T-helper 9 cell (primary cell): ENCODE measurements around the gene ALPL.
"Not testable (repeated sequence)": the region's sequence is repeated elsewhere in the genome, so short reads cannot be mapped to it uniquely, and the experiment has no call there.

ENCODE experiments used
- DNase-seq: peaks from one replicate; pipeline ENCODE4 v3.0.0-alpha.2; 2020

ALPL gene

GRCh38 chr1:21563971-21564370 lies 54.7 kb downstream of the ALPL start:
- no peak for DNase-seq

- DNase-seq: no peak
Measured at GRCh38 chr1:21564521-21565095, 55.4 kb downstream of the ALPL start.

GRCh38 chr1:21565285-21565684 lies 56.1 kb downstream of the ALPL start:
- no peak for DNase-seq

- not testable (repeated sequence) for DNase-seq
Measured at GRCh38 chr1:21566361-21566760, 57.1 kb downstream of the ALPL start.

GRCh38 chr1:21567241-21568005 lies 58.2 kb downstream of the ALPL start:
- DNase-seq: no peak

- no peak for DNase-seq
Measured at GRCh38 chr1:21568006-21568746, 59.0 kb downstream of the ALPL start.

GRCh38 chr1:21568809-21569385 lies 59.7 kb downstream of the ALPL start:
- no peak for DNase-seq

- DNase-seq: no peak
Measured at GRCh38 chr1:21569820-21570527, 60.8 kb downstream of the ALPL start.

GRCh38 chr1:21570528-21570875 lies 61.3 kb downstream of the ALPL start:
- DNase-seq: no peak

GRCh38 chr1:21570885-21571284 lies 61.7 kb downstream of the ALPL start:
- no peak for DNase-seq

- DNase-seq: no peak
Measured at GRCh38 chr1:21572221-21572620, 63.0 kb downstream of the ALPL start.

GRCh38 chr1:21572735-21573277 lies 63.6 kb downstream of the ALPL start:
- no peak for DNase-seq

- DNase-seq: no peak
Measured at GRCh38 chr1:21573475-21573874, 64.3 kb downstream of the ALPL start.

GRCh38 chr1:21573971-21574465 lies 64.8 kb downstream of the ALPL start:
- DNase-seq: no peak

- no peak for DNase-seq
Measured at GRCh38 chr1:21574466-21575151, 65.4 kb downstream of the ALPL start.

- no peak for DNase-seq
Measured at GRCh38 chr1:21575351-21575942, 66.2 kb downstream of the ALPL start.

- DNase-seq: no peak
Measured at GRCh38 chr1:21576031-21576797, 67.0 kb downstream of the ALPL start.

- DNase-seq: no peak
Measured at GRCh38 chr1:21576798-21577187, 67.6 kb downstream of the ALPL start.

GRCh38 chr1:21577324-21577723 lies 68.1 kb downstream of the ALPL start:
- DNase-seq: no peak

- no peak for DNase-seq
Measured at GRCh38 chr1:21577933-21578332, 68.7 kb downstream of the ALPL start.

- no peak for DNase-seq
Measured at GRCh38 chr1:21579791-21580190, 70.6 kb downstream of the ALPL start.
